ENCODE results near the gene NBAS.

- TF ChIP-seq CTCF (IDR thresholded peaks at IDR 0.05 in 4 of 5, conservative IDR thresholded peaks at IDR 0.05 in 1 of 5) (no peak), POLR2A (IDR thresholded peaks at IDR 0.05) (no peak)
Measured at GRCh38 chr2:15507061-15507460, 54.1 kb downstream of the NBAS start.
